GM12878 (cell line): ENCODE results near the gene AP4E1. TPM values are rescaled to one million over a fixed set of nuclear protein-coding genes. Genes with fewer than 3 reads are reported as not detected.

Source experiments
- ATAC-seq: fragments of 200-7000 bp; cut with Tn5 transposase; 3 replicates; pipeline ENCODE4 v1.9.1; 2020; ENCODE audit warnings: mild to moderate bottlenecking, moderate library complexity
- BruUV-seq: library from RNA; stranded (reverse); fragments of 400-500 nt; replicated peaks from 2 replicates; lab custom pipeline; 2021; lab: Mats Ljungman, UMichigan
- CTCF ChIA-PET: fragments of 300-600 bp; sonication (Branson Sonifier 250); formaldehyde crosslinking; extraction: SDS; loops from one replicate; lab custom pipeline; 2021; ENCODE audit warnings: inconsistent platforms; lab: Yijun Ruan, JAX
- POLR2A ChIA-PET: fragments of 350-600 bp; formaldehyde crosslinking; extraction: SDS; loops from one replicate; lab custom pipeline; 2021; ENCODE audit warnings: inconsistent platforms; lab: Charles Lee
- RAD21 ChIA-PET: fragments of 300-600 bp; sonication (Branson Sonifier 250); formaldehyde crosslinking; loops from one replicate; lab custom pipeline; 2023; ENCODE audit warnings: antibody characterized with exemption; ENCODE audit not compliant: unreplicated experiment; lab: Charles Lee
- SMC1A ChIA-PET: fragments of 300-600 bp; sonication (Branson Sonifier 250); formaldehyde crosslinking; loops from one replicate; lab custom pipeline; 2023; ENCODE audit not compliant: unreplicated experiment, uncharacterized antibody; lab: Charles Lee
- DNase-seq: peaks from one replicate; pipeline ENCODE4 v3.0.0-alpha.2; 2011; ENCODE audit warnings: low read depth, low spot score
- FAIRE-seq: peaks from 3 replicates; lab custom pipeline; 2011; peaks lifted over from hg19 to GRCh38; lab: Jason Lieb, UNC
- H2AFZ ChIP-seq: 2 replicates; pipeline ENCODE4 v1.6.0; 2011; ENCODE audit warnings: low read depth, low read length, control low read depth; ENCODE audit not compliant: control insufficient read depth
- H3K27ac ChIP-seq: 2 replicates; pipeline ENCODE4 v1.5.1; 2011; ENCODE audit warnings: control low read depth; ENCODE audit not compliant: control insufficient read depth, insufficient read depth
- H3K27me3 ChIP-seq, 2 experiments: replicated peaks in 1 of 2; 2 replicates each; pipeline versions ENCODE4 v1.6.0 to v1.6.1; 2011; ENCODE audit warnings: low read length in 1 of 2; ENCODE audit not compliant: control insufficient read depth in 2 of 2, insufficient read depth in 2 of 2
- H3K36me3 ChIP-seq, 2 experiments: 2 replicates each; pipeline ENCODE4 v1.5.1; 2011; ENCODE audit warnings: low read length in 1 of 2; ENCODE audit not compliant: control insufficient read depth in 2 of 2, insufficient read depth in 2 of 2
- H3K4me1 ChIP-seq: 2 replicates; pipeline ENCODE4 v1.6.1; 2011; ENCODE audit warnings: mild to moderate bottlenecking, low read length, moderate library complexity, mixed read lengths; ENCODE audit not compliant: control insufficient read depth, insufficient read depth
- H3K4me2 ChIP-seq: 2 replicates; pipeline ENCODE4 v1.6.0; 2011; ENCODE audit warnings: control low read depth; ENCODE audit not compliant: control insufficient read depth, insufficient read depth
- H3K4me3 ChIP-seq: fragments of 200-600 bp; sonication (generic); 2 replicates; pipeline ENCODE4 v1.5.1; 2016
- H3K79me2 ChIP-seq: 2 replicates; pipeline ENCODE4 v1.6.0; 2011; ENCODE audit warnings: low read length; ENCODE audit not compliant: control insufficient read depth, insufficient read depth
- H3K9ac ChIP-seq: 2 replicates; pipeline ENCODE4 v1.8.0; 2011; ENCODE audit warnings: low read length, control low read depth, mixed read lengths; ENCODE audit not compliant: control insufficient read depth, insufficient read depth
- H3K9me3 ChIP-seq: replicated peaks from 3 replicates; pipeline ENCODE4 v1.5.1; 2011; ENCODE audit warnings: mild to moderate bottlenecking, low read length; ENCODE audit not compliant: control insufficient read depth, insufficient read depth
- H4K20me1 ChIP-seq: 2 replicates; pipeline ENCODE4 v1.6.0; 2011; ENCODE audit not compliant: control insufficient read depth, insufficient read depth
- BMI1 ChIP-seq: fragments of 450-650 bp; IDR thresholded peaks from 2 replicates; pipeline ENCODE4 v1.6.1; 2016; ENCODE audit warnings: mild to moderate bottlenecking, moderate library complexity, borderline replicate concordance
- E2F8 ChIP-seq: fragments of 450-650 bp; IDR thresholded peaks from 2 replicates; pipeline ENCODE4 v1.6.1; 2018; ENCODE audit warnings: mild to moderate bottlenecking, low read depth, moderate library complexity; ENCODE audit not compliant: partially characterized antibody
- FOXM1 ChIP-seq: IDR thresholded peaks from 2 replicates; pipeline ENCODE4 v1.6.1; 2012; ENCODE audit warnings: low read depth, mild to moderate bottlenecking, inconsistent platforms, low read length, moderate library complexity
- MAX ChIP-seq: IDR thresholded peaks from 2 replicates; pipeline ENCODE4 v1.6.1; 2012; ENCODE audit warnings: low read depth, low read length, improper control_type of control experiment
- NR2C2 ChIP-seq: IDR thresholded peaks from 2 replicates; pipeline ENCODE4 v1.6.1; 2011; ENCODE audit warnings: borderline replicate concordance, low read depth; ENCODE audit not compliant: control insufficient read depth, insufficient read length
- POLR2A ChIP-seq: IDR thresholded peaks from 2 replicates; pipeline ENCODE4 v1.6.1; 2011; ENCODE audit warnings: low read depth, mild to moderate bottlenecking, low read length
- RAD21 ChIP-seq: IDR thresholded peaks from 2 replicates; pipeline ENCODE4 v1.6.1; 2011; ENCODE audit warnings: mild to moderate bottlenecking, low read depth, low read length, moderate library complexity; ENCODE audit not compliant: insufficient read depth
- SIX5 ChIP-seq: IDR thresholded peaks from 2 replicates; pipeline ENCODE4 v1.6.1; 2011; ENCODE audit warnings: mild to moderate bottlenecking, low read depth, low read length, moderate library complexity; ENCODE audit not compliant: severe bottlenecking
- SUZ12 ChIP-seq: fragments of 200-600 bp; sonication (generic); IDR thresholded peaks from one replicate; pipeline ENCODE4 v1.6.1; 2018; ENCODE audit warnings: antibody characterized with exemption, mild to moderate bottlenecking; ENCODE audit not compliant: unreplicated experiment
- USF1 ChIP-seq: IDR thresholded peaks from 2 replicates; pipeline ENCODE4 v1.6.1; 2011; ENCODE audit warnings: borderline replicate concordance, low read depth, mild to moderate bottlenecking, moderate library complexity, mixed read lengths, low read length; ENCODE audit not compliant: insufficient read depth; ENCODE audit errors: extremely low read length
- ZBTB40 ChIP-seq: fragments of 450-650 bp; IDR thresholded peaks from 2 replicates; pipeline ENCODE4 v1.6.1; 2016; ENCODE audit warnings: mild to moderate bottlenecking, moderate library complexity, borderline replicate concordance
- ZNF24 ChIP-seq: fragments of 450-650 bp; IDR thresholded peaks from 2 replicates; pipeline ENCODE4 v1.6.1; 2017; ENCODE audit warnings: antibody characterized with exemption, mild to moderate bottlenecking
- ZNF622 ChIP-seq: fragments of 450-650 bp; IDR thresholded peaks from 2 replicates; pipeline ENCODE4 v1.6.1; 2017; ENCODE audit warnings: mild to moderate bottlenecking, inconsistent platforms
- WGBS: methylation state at CpG from one replicate; pipeline ENCODE4 v1.1.6; 2016; ENCODE audit warnings: low lambda C conversion rate; ENCODE audit not compliant: insufficient replicate concordance, insufficient coverage; ENCODE audit errors: missing lambda C conversion rate; 5-methylcytosine and 5-hydroxymethylcytosine counted together
- in situ Hi-C: fragments of 300-500 bp; cut with MboI; formaldehyde crosslinking; loops from 9 replicates; pipeline ENCODE4 v1.14.3; 2018; ENCODE audit warnings: mixed read lengths
- intact Hi-C: fragments of 100-400 bp; cut with micrococcal nuclease; formaldehyde crosslinking; loops from one replicate; pipeline ENCODE4 v1.14.2; 2022; ENCODE audit not compliant: unreplicated experiment
- polyA plus RNA-seq, 11 experiments: library from polyadenylated mRNA; depleted of rRNA in 4 of 11; unstranded in 6 of 11; stranded (reverse) in 5 of 11; fragments of >200 nt; fragmentation: Nextera tagmentation in 4 of 11; fragmentation: Illumina TruSeq in 1 of 11; extraction: Ambion mirVana in 4 of 11; extraction: Trizol in 1 of 11; gene quantifications; 1 replicate in 1 of 11; 2 replicates in 10 of 11; pipeline versions ENCODE4 v1.2.1 to v1.2.3, GENCODE V29; 2011 to 2016; ENCODE audit warnings: inconsistent platforms in 2 of 11, missing spikeins in 2 of 11, low read depth in 1 of 11
- total RNA-seq, 4 experiments: library from RNA; depleted of rRNA in 3 of 4; stranded (reverse); fragments of >200 nt in 3 of 4; fragmentation: Illumina TruSeq in 1 of 4; extraction: Trizol in 1 of 4; gene quantifications; 2 replicates each; pipeline versions ENCODE4 v1.2.1 to v1.2.3, GENCODE V29; 2013 to 2021

Gene AP4E1
- total and polyA plus RNA-seq, 10 of the 15 experiments (the other 5 are each of a cell fraction or from before 2014, with no cell fraction given) = 1.2 to 11.4 (median 6.7) TPM

GRCh38 chr15:50925281-50925680 lies 16.8 kb downstream of the AP4E1 start:
- Histone ChIP-seq H3K9me3 (no peaks in the 10 kb centered on the region), H3K36me3 (peaks cover 0 to 19% of the 10 kb centered on the region in 2 experiments; a peak in 3 of 4 replicates), H4K20me1 (no peaks in the 10 kb centered on the region), H3K4me1 (no peaks in the 10 kb centered on the region), H3K4me2 (no peak overlapping the region), H3K27ac (no peak overlapping the region), H3K9ac (no peak overlapping the region), H3K27me3 (no peaks in the 10 kb centered on the region), H3K79me2 (no peaks in the 10 kb centered on the region), H2AFZ (no peak overlapping the region), H3K4me3 (no peak overlapping the region)
- in situ Hi-C loops (no loop called here), intact Hi-C loops (no loop called here)
- RAD21 ChIA-PET = interaction anchor here (0.5 to 1.3 kb wide), 2 partner anchors 18 to 267 kb away, joined by 3 read pairs; no protein-coding TSS in a partner anchor
- 100% methylated on average over 1 of the region's 1 CpG for WGBS
- POLR2A ChIA-PET = interaction anchor here (0.6 to 0.7 kb wide), 2 partner anchors 306 to 416 kb away, joined by 3 to 6 read pairs; no protein-coding TSS in a partner anchor
- SMC1A ChIA-PET = interaction anchor here (0.5 to 0.7 kb wide), 2 partner anchors 156 to 499 kb away, joined by 3 to 4 read pairs; no protein-coding TSS in a partner anchor
- FAIRE-seq = no peak
- BruUV-seq = no TSS peak
- TF ChIP-seq FOXM1 = no peak
- no peak for TF ChIP-seq USF1
- TF ChIP-seq ZNF24 = no peak
- no peak for TF ChIP-seq ZNF622
- TF ChIP-seq MAX = no peak
- TF ChIP-seq NR2C2 = no peak
- no peak for TF ChIP-seq SIX5
- no peak for TF ChIP-seq POLR2A
- TF ChIP-seq RAD21 = no peak
- TF ChIP-seq SUZ12 = no peak
- TF ChIP-seq ZBTB40 = no peak
- TF ChIP-seq E2F8 = no peak
- TF ChIP-seq BMI1 = no peak
- CTCF ChIA-PET = interaction anchor here (0.6 kb wide), 1 partner anchor 499 kb away, joined by 3 read pairs; no protein-coding TSS in a partner anchor
- ATAC-seq = no peak
- no peak for DNase-seq
